Naive thymus-derived CD8-positive, alpha-beta T cell (primary cell): ENCODE results near the gene NEB. TPM values are rescaled to one million over a fixed set of nuclear protein-coding genes. Genes with fewer than 3 reads are reported as not detected.
A peak's percentile ranks its signal among the peaks of the same experiment; 100 is the strongest.

Experiments
- ATAC-seq, 2 donors: fragments of 150-1000 bp; cut with Tn5 transposase in 1 of 2; sonication (Bioruptor Pico), chemical (Tn5 transposase) in 1 of 2; 1 replicate in 1 of 2; 2 replicates in 1 of 2; pipeline ENCODE4 v1.10.0; 2021; ENCODE audit warnings: mild to moderate bottlenecking in 2 of 2, moderate library complexity in 2 of 2
- POLR2A ChIA-PET: fragments of 350-600 bp; sonication (Branson Sonifier 250); formaldehyde crosslinking; loops from one replicate; lab custom pipeline; 2021; ENCODE audit warnings: antibody characterized with exemption; lab: Charles Lee
- DNase-seq, 10 donors: peaks; one replicate each; pipeline versions ENCODE4 v3.0.0 to v3.0.0-alpha.2; 2020 to 2022
- H3K27ac Mint-ChIP-seq, 10 donors: one replicate each; pipeline ENCODE4 v1.8.0; 2020 to 2022; ENCODE audit warnings: mild to moderate bottlenecking in 10 of 10, mixed read lengths in 10 of 10, moderate library complexity in 4 of 10, inconsistent platforms in 1 of 10
- H3K27me3 Mint-ChIP-seq, 5 donors: one replicate each; pipeline ENCODE4 v1.8.0; 2021 to 2022; ENCODE audit warnings: mixed read lengths in 5 of 5
- H3K36me3 Mint-ChIP-seq, 3 donors: one replicate each; pipeline ENCODE4 v1.8.0; 2020 to 2022; ENCODE audit warnings: mixed read lengths in 3 of 3, mild to moderate bottlenecking in 2 of 3, inconsistent platforms in 1 of 3
- H3K4me1 Mint-ChIP-seq, 4 donors: one replicate each; pipeline ENCODE4 v1.8.0; 2021 to 2022; ENCODE audit warnings: mixed read lengths in 4 of 4
- H3K4me3 Mint-ChIP-seq, 10 donors: one replicate each; pipeline ENCODE4 v1.8.0; 2020 to 2022; ENCODE audit warnings: mild to moderate bottlenecking in 10 of 10, mixed read lengths in 10 of 10, moderate library complexity in 6 of 10, inconsistent platforms in 1 of 10
- H3K9me3 Mint-ChIP-seq, 9 donors: one replicate each; pipeline ENCODE4 v1.8.0; 2020 to 2022; ENCODE audit warnings: mixed read lengths in 9 of 9, mild to moderate bottlenecking in 3 of 9, inconsistent platforms in 1 of 9, moderate library complexity in 1 of 9
- polyA plus RNA-seq, 3 donors: library from polyadenylated mRNA; unstranded; fragments of 300-500 nt; fragmentation: Illumina TruSeq; gene quantifications; one replicate each; pipeline ENCODE4 v1.2.3, GENCODE V29; 2021
- total RNA-seq, 8 experiments: library from RNA in 2 of 8; stranded (reverse) in 2 of 8; gene quantifications; one replicate each; pipeline ENCODE4 v1.2.3 and lab custom pipeline; 2021 to 2026

Gene NEB, protein sequence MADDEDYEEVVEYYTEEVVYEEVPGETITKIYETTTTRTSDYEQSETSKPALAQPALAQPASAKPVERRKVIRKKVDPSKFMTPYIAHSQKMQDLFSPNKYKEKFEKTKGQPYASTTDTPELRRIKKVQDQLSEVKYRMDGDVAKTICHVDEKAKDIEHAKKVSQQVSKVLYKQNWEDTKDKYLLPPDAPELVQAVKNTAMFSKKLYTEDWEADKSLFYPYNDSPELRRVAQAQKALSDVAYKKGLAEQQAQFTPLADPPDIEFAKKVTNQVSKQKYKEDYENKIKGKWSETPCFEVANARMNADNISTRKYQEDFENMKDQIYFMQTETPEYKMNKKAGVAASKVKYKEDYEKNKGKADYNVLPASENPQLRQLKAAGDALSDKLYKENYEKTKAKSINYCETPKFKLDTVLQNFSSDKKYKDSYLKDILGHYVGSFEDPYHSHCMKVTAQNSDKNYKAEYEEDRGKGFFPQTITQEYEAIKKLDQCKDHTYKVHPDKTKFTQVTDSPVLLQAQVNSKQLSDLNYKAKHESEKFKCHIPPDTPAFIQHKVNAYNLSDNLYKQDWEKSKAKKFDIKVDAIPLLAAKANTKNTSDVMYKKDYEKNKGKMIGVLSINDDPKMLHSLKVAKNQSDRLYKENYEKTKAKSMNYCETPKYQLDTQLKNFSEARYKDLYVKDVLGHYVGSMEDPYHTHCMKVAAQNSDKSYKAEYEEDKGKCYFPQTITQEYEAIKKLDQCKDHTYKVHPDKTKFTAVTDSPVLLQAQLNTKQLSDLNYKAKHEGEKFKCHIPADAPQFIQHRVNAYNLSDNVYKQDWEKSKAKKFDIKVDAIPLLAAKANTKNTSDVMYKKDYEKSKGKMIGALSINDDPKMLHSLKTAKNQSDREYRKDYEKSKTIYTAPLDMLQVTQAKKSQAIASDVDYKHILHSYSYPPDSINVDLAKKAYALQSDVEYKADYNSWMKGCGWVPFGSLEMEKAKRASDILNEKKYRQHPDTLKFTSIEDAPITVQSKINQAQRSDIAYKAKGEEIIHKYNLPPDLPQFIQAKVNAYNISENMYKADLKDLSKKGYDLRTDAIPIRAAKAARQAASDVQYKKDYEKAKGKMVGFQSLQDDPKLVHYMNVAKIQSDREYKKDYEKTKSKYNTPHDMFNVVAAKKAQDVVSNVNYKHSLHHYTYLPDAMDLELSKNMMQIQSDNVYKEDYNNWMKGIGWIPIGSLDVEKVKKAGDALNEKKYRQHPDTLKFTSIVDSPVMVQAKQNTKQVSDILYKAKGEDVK (N-terminal part only)
- 1 to 10 TPM; 1.1 to 1.7 TPM for total RNA-seq
- under 1 TPM in 1 of 3 donors, not detected in 2; 0.48 TPM for polyA plus RNA-seq
- total RNA-seq (lab: John Stamatoyannopoulos, UW) = 1.9 to 6.7 (median 4.7) reads per million in 6 experiments

GRCh38 chr2:151733771-151734672 is at the start of gene NEB:
NEB (minus strand) TSS chr2:151734476; CDS start chr2:151733156, 1,320 bp downstream.
- ATAC-seq (no peak), DNase-seq (no peak)
- Mint-ChIP-seq H3K36me3 (peaks cover 0 to 7% (median 0%) of the 10 kb centered on the region in 3 donors), H3K9me3 (peaks cover 0 to 2% (median under 1%) of the 10 kb centered on the region in 9 donors), H3K4me1 (peaks cover 0 to 16% (median 0%) of the 10 kb centered on the region in 4 donors), H3K4me3 (no peak within 1 kb of the TSS), H3K27me3 (no peaks in the 10 kb centered on the region), H3K27ac (peak within 1 kb of the TSS in 1 of 10 donors; percentile 49)
- POLR2A ChIA-PET = no interaction called here

DNA sequence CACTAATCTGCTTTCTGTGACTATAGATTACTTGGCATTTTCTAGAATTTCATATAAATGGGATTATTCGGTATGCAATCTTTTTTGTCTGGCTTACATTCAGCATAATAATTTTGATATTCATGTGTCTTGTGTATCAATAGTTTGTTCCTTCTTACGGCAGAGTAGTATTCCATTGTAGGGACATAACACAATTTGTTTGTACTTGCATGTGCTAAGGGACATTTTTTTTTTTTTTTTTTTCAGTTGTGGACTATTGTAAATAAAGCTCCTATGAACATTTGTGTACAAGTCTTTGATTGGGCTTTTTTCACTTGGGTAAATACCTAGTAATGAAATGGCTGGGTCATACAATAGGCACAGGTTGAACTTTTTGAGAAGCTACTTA is 48.9 kb upstream of the NEB start:
- no peak overlapping the region for H3K27ac Mint-ChIP-seq
- peaks cover 0 to 4% (median 0%) of the 10 kb centered on the region in 4 donors for H3K4me1 Mint-ChIP-seq
- H3K9me3 Mint-ChIP-seq = peaks cover 0 to 15% (median 0%) of the 10 kb centered on the region in 9 donors
- no peak for DNase-seq
- no peak overlapping the region for H3K4me3 Mint-ChIP-seq
- ATAC-seq = no peak
- POLR2A ChIA-PET = no interaction called here
- H3K27me3 Mint-ChIP-seq = no peaks in the 10 kb centered on the region
- peaks cover 29 to 45% (median 43%) of the 10 kb centered on the region in 3 donors for H3K36me3 Mint-ChIP-seq

GRCh38 chr2:151782378-151783132 is 48.3 kb upstream of the NEB start:
- peak overlapping the region in 1 of 10 donors; percentile 50 for H3K27ac Mint-ChIP-seq
- H3K9me3 Mint-ChIP-seq = peaks cover 0 to 17% (median 0%) of the 10 kb centered on the region in 9 donors
- H3K27me3 Mint-ChIP-seq = no peaks in the 10 kb centered on the region
- POLR2A ChIA-PET = no interaction called here
- H3K4me3 Mint-ChIP-seq = no peak overlapping the region
- peaks cover 30 to 46% (median 45%) of the 10 kb centered on the region in 3 donors for H3K36me3 Mint-ChIP-seq
- ATAC-seq (no peak), DNase-seq (no peak)
- peaks cover 0 to 2% (median 0%) of the 10 kb centered on the region in 4 donors for H3K4me1 Mint-ChIP-seq

- Mint-ChIP-seq H3K27me3 (no peaks in the 10 kb centered on the region), H3K4me1 (peaks cover 0 to 2% (median 0%) of the 10 kb centered on the region in 4 donors), H3K36me3 (peaks cover 37 to 54% (median 54%) of the 10 kb centered on the region in 3 donors), H3K9me3 (peaks cover 0 to 17% (median 0%) of the 10 kb centered on the region in 9 donors), H3K4me3 (no peak overlapping the region), H3K27ac (no peak overlapping the region)
- ATAC-seq (no peak), DNase-seq (no peak)
- POLR2A ChIA-PET = no interaction called here
Measured at GRCh38 chr2:151781642-151782041, 47.4 kb upstream of the NEB start.

DNA sequence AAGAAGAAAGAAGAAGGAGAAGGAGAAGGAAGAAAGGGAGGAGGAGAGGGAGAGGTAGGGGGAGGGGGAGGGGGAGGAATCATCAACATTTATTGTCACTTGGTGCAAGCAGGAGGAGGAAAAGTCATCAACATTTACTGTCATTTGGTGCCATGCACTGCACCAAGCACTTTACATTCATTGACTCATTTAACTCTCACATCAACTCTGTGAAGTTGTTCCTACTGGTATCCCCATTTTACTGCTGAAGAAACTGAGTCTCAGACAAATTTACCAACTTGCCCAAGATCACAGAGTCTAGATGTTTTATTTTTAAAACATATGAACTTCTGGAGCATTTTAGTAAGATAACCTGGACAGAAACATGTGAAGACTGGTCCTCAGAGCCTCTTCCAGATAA is 46.7 kb upstream of the NEB start:
- POLR2A ChIA-PET = no interaction called here
- Mint-ChIP-seq H3K27me3 (no peaks in the 10 kb centered on the region), H3K4me3 (no peak overlapping the region), H3K9me3 (peaks cover 0 to 17% (median 0%) of the 10 kb centered on the region in 9 donors), H3K4me1 (peaks cover 0 to 2% (median 0%) of the 10 kb centered on the region in 4 donors), H3K36me3 (peaks cover 44 to 61% (median 55%) of the 10 kb centered on the region in 3 donors), H3K27ac (peak overlapping the region in 1 of 10 donors; percentile 76)
- ATAC-seq (no peak), DNase-seq (no peak)

GRCh38 chr2:151777935-151778334 is 43.7 kb upstream of the NEB start:
- Mint-ChIP-seq H3K4me1 (peaks cover 0 to 17% (median under 1%) of the 10 kb centered on the region in 4 donors), H3K4me3 (no peak overlapping the region), H3K9me3 (peaks cover 0 to 17% (median 0%) of the 10 kb centered on the region in 9 donors), H3K36me3 (peaks cover 33 to 55% (median 50%) of the 10 kb centered on the region in 3 donors), H3K27me3 (no peaks in the 10 kb centered on the region), H3K27ac (no peak overlapping the region)
- no peak for DNase-seq
- POLR2A ChIA-PET = no interaction called here
- ATAC-seq = no peak

DNA sequence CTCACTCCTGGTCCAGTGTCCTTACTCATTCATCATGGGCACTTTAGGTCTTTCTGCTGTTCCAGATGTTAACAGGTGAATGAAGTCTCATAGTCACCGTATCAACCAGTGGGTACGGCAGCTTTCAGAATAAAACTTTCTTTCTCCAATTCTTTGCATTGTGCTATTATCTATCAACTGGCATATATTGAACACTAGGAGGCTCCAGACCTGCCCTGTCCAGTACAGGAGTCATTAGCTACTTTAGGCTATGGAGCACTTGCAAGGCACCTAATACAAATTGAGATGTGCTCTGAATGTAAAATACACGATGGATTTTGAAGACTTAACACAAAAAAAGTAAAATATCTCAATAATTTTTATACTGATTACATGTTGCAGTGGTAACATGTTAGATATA is 43.2 kb upstream of the NEB start:
- POLR2A ChIA-PET = no interaction called here
- peaks cover 0 to 19% (median under 1%) of the 10 kb centered on the region in 4 donors for H3K4me1 Mint-ChIP-seq
- no peak overlapping the region for H3K4me3 Mint-ChIP-seq
- no peak for DNase-seq
- H3K36me3 Mint-ChIP-seq = peaks cover 33 to 54% (median 50%) of the 10 kb centered on the region in 3 donors
- ATAC-seq = no peak
- H3K9me3 Mint-ChIP-seq = peaks cover 0 to 17% (median 0%) of the 10 kb centered on the region in 9 donors
- no peak overlapping the region for H3K27ac Mint-ChIP-seq
- H3K27me3 Mint-ChIP-seq = no peaks in the 10 kb centered on the region

GRCh38 chr2:151776367-151776766 is 42.1 kb upstream of the NEB start:
- H3K27ac Mint-ChIP-seq = peak overlapping the region in 1 of 10 donors; percentile 12
- H3K9me3 Mint-ChIP-seq = peaks cover 0 to 17% (median 0%) of the 10 kb centered on the region in 9 donors
- POLR2A ChIA-PET = no interaction called here
- DNase-seq (no peak), ATAC-seq (no peak)
- no peaks in the 10 kb centered on the region for H3K27me3 Mint-ChIP-seq
- peaks cover 30 to 54% (median 46%) of the 10 kb centered on the region in 3 donors for H3K36me3 Mint-ChIP-seq
- no peak overlapping the region for H3K4me3 Mint-ChIP-seq
- H3K4me1 Mint-ChIP-seq = peaks cover 0 to 30% (median under 1%) of the 10 kb centered on the region in 4 donors

GRCh38 chr2:151775057-151775740 is 40.9 kb upstream of the NEB start:
- peaks cover 0 to 17% (median 0%) of the 10 kb centered on the region in 9 donors for H3K9me3 Mint-ChIP-seq
- peaks cover 30 to 45% (median 42%) of the 10 kb centered on the region in 3 donors for H3K36me3 Mint-ChIP-seq
- no peaks in the 10 kb centered on the region for H3K27me3 Mint-ChIP-seq
- no peak overlapping the region for H3K4me3 Mint-ChIP-seq
- peak overlapping the region in 2 of 10 donors; percentile 18 to 27 for H3K27ac Mint-ChIP-seq
- peaks cover 0 to 39% (median 0%) of the 10 kb centered on the region in 4 donors for H3K4me1 Mint-ChIP-seq
- DNase-seq = no peak
- no peak for ATAC-seq
- POLR2A ChIA-PET = no interaction called here

DNA sequence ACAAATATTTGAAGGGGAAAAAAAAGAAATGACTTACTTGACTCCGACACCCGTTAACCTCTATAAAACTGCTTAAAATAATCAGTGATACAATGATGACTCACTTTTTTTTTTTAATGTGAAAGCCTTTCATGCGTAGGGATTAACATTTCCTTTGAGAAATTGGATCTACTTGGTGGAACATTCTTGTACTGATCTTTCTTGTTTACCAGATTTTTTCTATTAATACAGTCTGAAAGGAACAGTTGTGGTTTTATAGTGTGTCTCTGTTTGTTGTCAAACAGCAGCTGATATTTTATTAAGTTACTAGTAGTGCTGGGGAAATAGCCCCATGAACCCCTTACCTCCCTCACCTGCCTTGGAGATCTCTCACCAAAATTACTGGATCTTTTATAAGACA is 40.2 kb upstream of the NEB start:
- Mint-ChIP-seq H3K27ac (peak overlapping the region in 1 of 10 donors; percentile 18), H3K4me3 (no peak overlapping the region), H3K9me3 (peaks cover 0 to 19% (median 1%) of the 10 kb centered on the region in 9 donors), H3K36me3 (peaks cover 30 to 40% (median 38%) of the 10 kb centered on the region in 3 donors), H3K4me1 (peaks cover 0 to 39% (median 0%) of the 10 kb centered on the region in 4 donors), H3K27me3 (no peaks in the 10 kb centered on the region)
- DNase-seq (no peak), ATAC-seq (no peak)
- POLR2A ChIA-PET = no interaction called here
